Chondrocyte (in vitro differentiated cells): ENCODE data around the gene FAM20A. TPM values are rescaled to one million over a fixed set of nuclear protein-coding genes. Genes with fewer than 3 reads are reported as not detected.

Experiments used
- DNase-seq: peaks from one replicate; pipeline ENCODE4 v3.0.0; 2021; ENCODE audit warnings: mixed read lengths, low spot score
- H3K27ac Mint-ChIP-seq: one replicate; pipeline ENCODE4 v1.8.0; 2021; ENCODE audit warnings: mild to moderate bottlenecking, moderate library complexity, mixed read lengths; ENCODE audit not compliant: unreplicated experiment
- H3K27me3 Mint-ChIP-seq: 2 replicates; pipeline ENCODE4 v1.8.0; 2021; ENCODE audit warnings: low read depth, mixed read lengths
- H3K36me3 Mint-ChIP-seq: 2 replicates; pipeline ENCODE4 v1.8.0; 2021; ENCODE audit warnings: low read depth, mixed read lengths
- H3K4me1 Mint-ChIP-seq: 2 replicates; pipeline ENCODE4 v1.8.0; 2021; ENCODE audit warnings: low read depth, mild to moderate bottlenecking, mixed read lengths
- H3K4me3 Mint-ChIP-seq: one replicate; pipeline ENCODE4 v1.8.0; 2021; ENCODE audit warnings: mild to moderate bottlenecking, moderate library complexity, mixed read lengths; ENCODE audit not compliant: unreplicated experiment
- H3K9me3 Mint-ChIP-seq: 2 replicates; pipeline ENCODE4 v1.8.0; 2021; ENCODE audit warnings: low read depth, mixed read lengths
- CTCF ChIP-seq: fragments of 200-600 bp; sonication (generic); IDR thresholded peaks from 2 replicates; pipeline ENCODE4 v1.5.0; 2021; ENCODE audit warnings: antibody characterized with exemption, mild to moderate bottlenecking, moderate library complexity
- total RNA-seq: library from RNA; stranded (reverse); gene quantifications from 3 replicates; pipeline ENCODE4 v1.2.1, GENCODE V29; 2021

The FAM20A gene
- total RNA-seq, 1 donor from 2014 or later = not detected

- H3K36me3 Mint-ChIP-seq = no peaks in the 10 kb centered on the region
- TF ChIP-seq CTCF = no peak
Measured at GRCh38 chr17:68602289-68602688, 1.1 kb upstream of the FAM20A start.

DNA sequence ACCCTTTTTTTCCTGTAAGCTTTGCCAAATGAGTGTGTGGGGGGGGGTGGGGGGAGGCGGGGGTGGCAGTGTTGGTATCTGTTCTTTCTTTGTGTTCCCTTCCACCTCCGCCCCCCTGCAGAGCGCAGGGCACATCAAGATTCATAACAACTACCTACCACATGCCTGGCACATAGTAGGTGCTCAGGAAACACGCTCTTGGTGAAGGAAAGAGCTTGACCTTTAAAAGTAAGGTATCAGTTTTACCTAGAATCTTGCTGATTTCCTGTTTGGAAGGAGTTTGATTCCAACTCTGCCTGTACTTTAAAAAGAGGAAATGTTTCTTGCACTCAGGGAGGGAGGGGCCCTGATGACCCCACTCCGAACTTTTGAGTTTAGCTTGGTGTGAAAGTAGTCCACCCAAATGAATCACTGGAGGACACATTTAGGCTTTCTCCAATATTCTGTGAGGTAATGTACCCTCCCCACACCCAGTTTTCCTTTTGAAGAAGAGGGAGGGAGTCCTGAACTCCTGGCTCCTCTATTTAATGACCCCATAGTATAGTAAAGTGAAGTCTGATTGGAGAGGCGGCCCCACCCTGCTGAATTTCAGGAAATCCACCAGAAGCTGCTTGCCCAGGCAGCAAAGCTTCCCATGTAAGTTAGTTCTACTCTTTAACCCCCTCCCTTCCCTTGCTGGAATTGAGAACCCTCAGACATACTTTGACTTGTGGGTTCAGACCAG is 560 bp upstream of the FAM20A start:
- Mint-ChIP-seq H3K27me3 (peaks cover 38% of the 10 kb centered on the region), H3K4me1 (peaks cover 8% of the 10 kb centered on the region), H3K9me3 (peaks cover 10% of the 10 kb centered on the region), H3K27ac (no peak overlapping the region), H3K4me3 (peak overlapping the region; percentile 27), H3K36me3 (no peaks in the 10 kb centered on the region)
- DNase-seq = no peak
- no peak for TF ChIP-seq CTCF

More at GRCh38 chr17:68602289-68602688, 1.1 kb upstream of the FAM20A start:
- H3K9me3 Mint-ChIP-seq = peaks cover 11% of the 10 kb centered on the region
- H3K27me3 Mint-ChIP-seq = peaks cover 33% of the 10 kb centered on the region
- H3K27ac Mint-ChIP-seq = no peak overlapping the region
- peaks cover 8% of the 10 kb centered on the region for H3K4me1 Mint-ChIP-seq
- no peak for DNase-seq
- no peak overlapping the region for H3K4me3 Mint-ChIP-seq

DNA sequence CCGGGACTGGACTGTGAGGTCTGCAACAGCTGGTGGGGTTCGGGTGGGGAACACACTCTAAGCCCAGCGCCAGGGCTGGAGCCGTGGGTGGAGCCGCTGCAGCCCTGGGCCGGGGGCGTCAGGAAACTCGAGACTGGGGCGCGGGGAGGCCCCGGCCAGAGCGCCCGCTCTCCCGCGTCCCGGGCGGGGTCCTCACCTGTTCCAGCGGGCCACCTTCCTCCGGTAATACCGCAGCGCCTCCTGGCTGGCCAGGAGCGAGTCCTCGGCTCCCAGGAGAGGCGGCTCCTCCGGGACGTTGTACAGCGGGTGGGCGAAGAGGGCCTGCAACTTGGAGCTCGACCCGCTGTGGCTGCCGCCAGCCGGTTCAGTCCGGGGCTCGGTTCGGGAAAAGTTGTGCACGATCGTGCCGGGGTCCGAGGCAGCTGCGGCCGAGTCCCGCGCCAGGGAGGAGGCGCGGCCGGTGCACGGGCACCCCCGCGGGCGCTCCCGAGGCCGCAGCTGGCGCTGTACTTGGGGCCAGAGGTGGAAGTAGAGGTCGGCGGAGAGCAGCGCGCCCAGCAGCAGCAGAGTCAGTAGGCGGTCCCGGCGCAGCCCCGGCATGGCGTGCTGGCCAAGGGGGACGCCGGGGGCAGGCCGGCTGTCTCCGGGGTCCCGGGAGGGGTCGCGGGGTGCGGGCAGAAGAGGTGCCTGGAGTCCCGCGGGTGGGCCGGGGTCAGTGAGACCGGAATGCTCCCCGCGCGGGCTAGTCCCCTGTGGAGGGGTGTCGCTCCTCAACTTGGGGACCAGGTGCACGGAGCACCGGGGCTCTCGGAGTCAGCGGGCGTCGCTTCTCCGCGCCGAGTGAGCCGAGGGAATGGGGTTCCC is 868 bp downstream of the FAM20A start:
- no peak for DNase-seq
- peaks cover 3% of the 10 kb centered on the region for H3K9me3 Mint-ChIP-seq
- TF ChIP-seq CTCF = peak; percentile 39
- H3K4me1 Mint-ChIP-seq = peaks cover 8% of the 10 kb centered on the region
- H3K27ac Mint-ChIP-seq = no peak overlapping the region
- H3K4me3 Mint-ChIP-seq = peak overlapping the region; percentile 68
- H3K36me3 Mint-ChIP-seq = no peaks in the 10 kb centered on the region
- peaks cover 42% of the 10 kb centered on the region for H3K27me3 Mint-ChIP-seq

GRCh38 chr17:68599552-68600066 is 1.6 kb downstream of the FAM20A start:
- H3K36me3 Mint-ChIP-seq = no peaks in the 10 kb centered on the region
- H3K9me3 Mint-ChIP-seq = peaks cover 3% of the 10 kb centered on the region
- peaks cover 42% of the 10 kb centered on the region for H3K27me3 Mint-ChIP-seq
- H3K4me3 Mint-ChIP-seq = peak overlapping the region; percentile 68
- no peak for DNase-seq
- H3K4me1 Mint-ChIP-seq = peaks cover 8% of the 10 kb centered on the region
- H3K27ac Mint-ChIP-seq = no peak overlapping the region
- no peak for TF ChIP-seq CTCF

- H3K27me3 Mint-ChIP-seq = peaks cover 42% of the 10 kb centered on the region
- TF ChIP-seq CTCF = no peak
- no peaks in the 10 kb centered on the region for H3K36me3 Mint-ChIP-seq
- H3K9me3 Mint-ChIP-seq = peaks cover 3% of the 10 kb centered on the region
- DNase-seq = no peak
- H3K27ac Mint-ChIP-seq = no peak overlapping the region
- H3K4me1 Mint-ChIP-seq = peaks cover 8% of the 10 kb centered on the region
- no peak overlapping the region for H3K4me3 Mint-ChIP-seq
Measured at GRCh38 chr17:68599091-68599490, 2.1 kb downstream of the FAM20A start.
